ENCODE data around the gene MIAT.
"Not testable (repeated sequence)": the region's sequence is repeated elsewhere in the genome, so short reads cannot be mapped to it uniquely, and the experiment has no call there.

MIAT gene

DNA sequence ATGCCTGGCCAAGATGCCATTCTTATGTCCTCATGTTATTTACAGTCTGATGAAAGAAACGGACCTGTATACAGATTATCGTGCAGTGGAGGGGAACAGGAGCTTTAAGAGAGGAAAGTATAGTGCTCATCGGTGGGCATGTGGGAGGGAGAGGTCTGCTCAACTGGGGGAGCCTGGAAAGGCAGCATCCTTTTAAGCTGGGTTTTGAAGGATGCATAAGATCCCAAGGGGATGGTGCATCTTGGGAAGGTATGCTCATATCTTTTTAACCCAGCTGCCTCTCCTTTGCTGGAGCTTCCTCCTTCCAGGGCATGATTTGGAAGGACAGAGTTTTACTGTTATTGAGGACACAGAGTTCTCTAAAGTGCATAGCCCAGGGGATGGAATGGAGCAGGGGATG, 34.8 kb downstream of the MIAT start:
- H3K4me3 ChIP-seq = no peak overlapping the region
- TF ChIP-seq, protein P1, sequence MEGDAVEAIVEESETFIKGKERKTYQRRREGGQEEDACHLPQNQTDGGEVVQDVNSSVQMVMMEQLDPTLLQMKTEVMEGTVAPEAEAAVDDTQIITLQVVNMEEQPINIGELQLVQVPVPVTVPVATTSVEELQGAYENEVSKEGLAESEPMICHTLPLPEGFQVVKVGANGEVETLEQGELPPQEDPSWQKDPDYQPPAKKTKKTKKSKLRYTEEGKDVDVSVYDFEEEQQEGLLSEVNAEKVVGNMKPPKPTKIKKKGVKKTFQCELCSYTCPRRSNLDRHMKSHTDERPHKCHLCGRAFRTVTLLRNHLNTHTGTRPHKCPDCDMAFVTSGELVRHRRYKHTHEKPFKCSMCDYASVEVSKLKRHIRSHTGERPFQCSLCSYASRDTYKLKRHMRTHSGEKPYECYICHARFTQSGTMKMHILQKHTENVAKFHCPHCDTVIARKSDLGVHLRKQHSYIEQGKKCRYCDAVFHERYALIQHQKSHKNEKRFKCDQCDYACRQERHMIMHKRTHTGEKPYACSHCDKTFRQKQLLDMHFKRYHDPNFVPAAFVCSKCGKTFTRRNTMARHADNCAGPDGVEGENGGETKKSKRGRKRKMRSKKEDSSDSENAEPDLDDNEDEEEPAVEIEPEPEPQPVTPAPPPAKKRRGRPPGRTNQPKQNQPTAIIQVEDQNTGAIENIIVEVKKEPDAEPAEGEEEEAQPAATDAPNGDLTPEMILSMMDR (IDR thresholded peaks at IDR 0.05) = no peak
- no peak for DNase-seq (ENCODE audit: low spot score)
- H3K27ac ChIP-seq = no peak overlapping the region

GRCh38 chr22:26697151-26697550, 39.8 kb downstream of the MIAT start:
- TF ChIP-seq, protein P1 (IDR thresholded peaks at IDR 0.05) = no peak
- no peak overlapping the region for H3K4me3 ChIP-seq
- no peak overlapping the region for H3K27ac ChIP-seq
- DNase-seq (ENCODE audit: low spot score) = no peak

DNA sequence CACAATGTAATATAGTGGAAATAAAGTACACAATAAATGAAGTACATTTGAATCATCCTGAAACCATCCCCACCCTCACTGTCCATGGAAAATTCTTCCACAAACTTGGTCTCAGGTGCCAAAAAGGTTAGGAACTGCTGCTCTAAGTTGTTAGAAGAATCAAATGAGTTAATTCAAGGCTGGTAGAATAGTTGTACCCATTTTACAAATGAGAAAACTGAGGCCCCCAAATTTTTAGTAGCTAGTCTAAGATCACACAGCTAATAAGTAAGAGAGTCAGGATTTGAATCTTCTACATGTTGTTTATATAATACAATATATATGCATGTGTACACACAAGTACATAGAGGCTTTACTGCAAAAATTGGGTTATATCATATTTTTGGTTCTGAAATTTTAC, 43.1 kb downstream of the MIAT start:
- no peak overlapping the region for H3K4me3 ChIP-seq
- no peak for DNase-seq (ENCODE audit: low spot score)
- no peak overlapping the region for H3K27ac ChIP-seq
- TF ChIP-seq, protein P1 (IDR thresholded peaks at IDR 0.05) = no peak

DNA sequence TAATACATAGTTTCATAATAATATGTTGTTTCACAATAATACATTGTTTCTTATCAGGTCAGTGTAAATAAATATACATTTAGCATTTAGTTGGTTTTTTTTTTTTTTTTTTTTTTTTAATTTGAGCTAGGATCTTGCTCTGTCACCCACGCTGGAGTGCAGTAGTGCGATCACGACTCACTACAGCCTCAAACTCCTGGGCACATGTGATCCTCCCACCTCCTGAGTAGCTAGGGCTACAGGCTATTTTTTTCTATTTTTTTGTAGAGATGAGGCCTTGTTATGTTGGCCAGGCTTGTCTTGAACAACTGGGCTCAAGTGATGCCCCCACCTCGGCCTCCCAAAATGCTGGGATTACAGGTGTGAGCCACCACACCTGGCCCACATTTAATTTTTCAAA, 43.5 kb downstream of the MIAT start:
- no peak overlapping the region for H3K4me3 ChIP-seq
- no peak for DNase-seq (ENCODE audit: low spot score)
- no peak overlapping the region for H3K27ac ChIP-seq
- TF ChIP-seq, protein P1 (IDR thresholded peaks at IDR 0.05) = no peak

DNA sequence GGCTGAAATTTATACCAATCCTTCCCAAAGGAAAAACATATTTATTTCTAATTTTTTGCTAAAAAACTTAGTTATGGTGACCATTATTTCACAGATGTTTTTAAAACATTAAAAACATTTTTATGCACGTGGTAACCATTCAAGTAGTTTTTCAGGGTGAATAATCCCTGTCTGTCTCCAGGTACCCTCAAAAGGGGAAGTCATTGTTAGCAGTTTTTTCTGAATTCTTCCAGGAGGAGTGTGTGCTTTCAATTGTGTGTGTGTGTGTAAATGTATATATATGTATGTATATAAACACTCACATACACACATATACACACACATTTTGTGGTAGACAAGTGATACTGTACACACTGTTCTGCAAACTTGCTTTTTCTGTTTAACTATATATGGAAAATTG, 43.9 kb downstream of the MIAT start:
- no peak for DNase-seq (ENCODE audit: low spot score)
- TF ChIP-seq, protein P1 (IDR thresholded peaks at IDR 0.05) = no peak
- Histone ChIP-seq H3K4me3 (no peak overlapping the region), H3K27ac (no peak overlapping the region)

GRCh38 chr22:26702906-26703830, 45.8 kb downstream of the MIAT start:
- DNase-seq (ENCODE audit: low spot score) = no peak
- TF ChIP-seq, protein P1 (IDR thresholded peaks at IDR 0.05) = no peak
- no peak overlapping the region for H3K27ac ChIP-seq
- H3K4me3 ChIP-seq = no peak overlapping the region

DNA sequence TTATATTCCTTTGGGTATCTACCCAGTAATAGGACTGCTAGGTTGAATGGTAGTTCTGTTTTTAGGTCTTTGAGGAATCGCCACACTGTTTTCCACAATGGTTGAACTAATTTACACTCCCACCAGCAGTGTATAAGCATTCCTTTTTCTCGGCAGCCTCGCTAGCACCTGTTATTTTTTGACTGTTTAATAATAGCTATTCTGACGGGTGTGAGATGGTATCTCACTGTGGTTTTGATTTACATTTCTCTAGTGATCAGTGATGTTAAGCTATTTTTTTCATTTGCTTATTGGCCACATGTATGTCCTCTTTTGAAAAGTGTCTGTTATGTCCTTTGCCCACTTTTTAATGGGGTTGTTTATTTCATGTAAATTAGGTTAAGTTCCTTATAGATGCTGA, 48.0 kb downstream of the MIAT start:
- H3K4me3 ChIP-seq; DNase-seq (ENCODE audit: low spot score); H3K27ac ChIP-seq: not testable (repeated sequence)
